NCI-H146 (cell line): ENCODE measurements around the gene C5orf47.

ENCODE experiments used
- DNase-seq: peaks from one replicate; lab custom pipeline; 2025; lab: John Stamatoyannopoulos, UW

C5orf47 gene

GRCh38 chr5:173970878-173971650 lies 17.9 kb upstream of the C5orf47 start:
- DNase-seq: no peak

- DNase-seq: no peak
These were observed 17.2 kb upstream of the C5orf47 start for GRCh38 chr5:173971681-173972345.

GRCh38 chr5:173972607-173972924 lies 16.4 kb upstream of the C5orf47 start:
- no peak for DNase-seq

GRCh38 chr5:173972925-173973615 lies 15.9 kb upstream of the C5orf47 start:
- peak; percentile 70 for DNase-seq

GRCh38 chr5:173973616-173973969 lies 15.4 kb upstream of the C5orf47 start:
- peak; percentile 43 for DNase-seq

- no peak for DNase-seq
These were observed 14.2 kb upstream of the C5orf47 start for GRCh38 chr5:173974688-173975239.

- no peak for DNase-seq
These were observed 7.7 kb upstream of the C5orf47 start for GRCh38 chr5:173981185-173981761.

GRCh38 chr5:173984218-173984617 lies 4.8 kb upstream of the C5orf47 start:
- peak; percentile 3 for DNase-seq

GRCh38 chr5:173989432-173990082 lies 587 bp downstream of the C5orf47 start:
- DNase-seq: no peak

- DNase-seq: no peak
These were observed 8.4 kb downstream of the C5orf47 start for GRCh38 chr5:173997331-173997730.

- no peak for DNase-seq
These were observed 9.6 kb downstream of the C5orf47 start for GRCh38 chr5:173998531-173998930.

GRCh38 chr5:174000076-174000475 lies 11.1 kb downstream of the C5orf47 start:
- no peak for DNase-seq

GRCh38 chr5:174003795-174004194 lies 14.8 kb downstream of the C5orf47 start:
- no peak for DNase-seq

- DNase-seq: no peak
These were observed 20.0 kb downstream of the C5orf47 start for GRCh38 chr5:174008922-174009321.

- DNase-seq: no peak
These were observed 21.4 kb downstream of the C5orf47 start for GRCh38 chr5:174010365-174010764.

GRCh38 chr5:174011441-174011840 lies 22.5 kb downstream of the C5orf47 start:
- DNase-seq: no peak

- DNase-seq: peak; percentile 23
These were observed 31.3 kb downstream of the C5orf47 start for GRCh38 chr5:174020069-174020927.

- DNase-seq: no peak
These were observed 31.9 kb downstream of the C5orf47 start for GRCh38 chr5:174020928-174021304.

GRCh38 chr5:174022384-174023095 lies 33.6 kb downstream of the C5orf47 start:
- no peak for DNase-seq

GRCh38 chr5:174030286-174030685 lies 41.3 kb downstream of the C5orf47 start:
- DNase-seq: no peak
